HCT116 (cell line): Measurements from ENCODE around the gene TACC2. TPM values are rescaled to one million over a fixed set of nuclear protein-coding genes. Genes with fewer than 3 reads are reported as not detected.

Experiments
- ATAC-seq: fragments of 200-7000 bp; cut with Tn5 transposase; 2 replicates; pipeline ENCODE4 v1.9.1; 2020; ENCODE audit warnings: mild to moderate bottlenecking, moderate library complexity
- BruUV-seq: library from RNA; stranded (reverse); fragments of 400-500 nt; replicated peaks from 2 replicates; lab custom pipeline; 2021; lab: Mats Ljungman, UMichigan
- CTCF ChIA-PET: fragments of 300-600 bp; sonication (Branson Sonifier 250); formaldehyde crosslinking; loops from one replicate; lab custom pipeline; 2021; ENCODE audit warnings: antibody characterized with exemption; lab: Charles Lee
- POLR2A ChIA-PET: fragments of 300-600, 350-600 bp; sonication (Branson Sonifier 250); formaldehyde crosslinking; loops from one replicate; lab custom pipeline; 2021; ENCODE audit warnings: antibody characterized with exemption; lab: Charles Lee
- RAD21 ChIA-PET, 2 experiments: fragments of 300-600 bp; sonication (Branson Sonifier 250); formaldehyde crosslinking; loops; one replicate each; lab custom pipeline; 2023; ENCODE audit warnings: low total read pairs in 2 of 2; ENCODE audit not compliant: uncharacterized antibody in 2 of 2, unreplicated experiment in 2 of 2, low non-redundant PET in 1 of 2; lab: Charles Lee
- DNase-seq: peaks from one replicate; pipeline ENCODE4 v3.0.0-alpha.2; 2010; ENCODE audit warnings: low read depth, low spot score
- H2AFZ ChIP-seq: fragments of 200-600 bp; shearing (Covaris generic), sonication (generic); 2 replicates; pipeline ENCODE4 v1.6.1; 2017; ENCODE audit warnings: low read depth, mixed run types, mixed read lengths, antibody characterized with exemption, low read length; ENCODE audit not compliant: poor library complexity, severe bottlenecking
- H3K27ac ChIP-seq: 2 replicates; pipeline ENCODE4 v1.5.1; 2012; ENCODE audit warnings: low read depth, low read length
- H3K27me3 ChIP-seq: fragments of 200-600 bp; sonication (generic); 2 replicates; pipeline ENCODE4 v1.6.1; 2016; ENCODE audit warnings: mixed run types, low read length, mixed read lengths; ENCODE audit not compliant: insufficient read depth
- H3K36me3 ChIP-seq, 2 experiments: fragments of 200-500 bp in 1 of 2; fragments of 200-600 bp in 1 of 2; sonication (Bioruptor generic) in 1 of 2; sonication (generic) in 1 of 2; 2 replicates each; pipeline versions ENCODE4 v1.5.1 to v1.6.1; 2014 to 2016; ENCODE audit warnings: low read length in 2 of 2, inconsistent platforms in 1 of 2, mixed read lengths in 1 of 2, mixed run types in 1 of 2; ENCODE audit not compliant: insufficient read depth in 2 of 2, control insufficient read depth in 1 of 2
- H3K4me1 ChIP-seq, 2 experiments: fragments of 200-600 bp in 1 of 2; sonication (generic) in 1 of 2; 2 replicates each; pipeline versions ENCODE4 v1.5.1 to v1.6.1; 2012 to 2017; ENCODE audit warnings: low read length in 2 of 2, inconsistent platforms in 1 of 2, mild to moderate bottlenecking in 1 of 2, mixed read lengths in 1 of 2, mixed run types in 1 of 2, moderate library complexity in 1 of 2; ENCODE audit not compliant: insufficient read depth in 2 of 2, control insufficient read depth in 1 of 2
- H3K4me2 ChIP-seq: fragments of 200-600 bp; sonication (generic); 2 replicates; pipeline ENCODE4 v1.6.1; 2017; ENCODE audit warnings: mixed run types, low read length, mixed read lengths
- H3K4me3 ChIP-seq, 2 experiments: fragments of 200-600 bp in 1 of 2; sonication (generic) in 1 of 2; replicated peaks in 1 of 2; 2 replicates each; pipeline ENCODE4 v1.5.1; 2011 to 2016; ENCODE audit warnings: low read length in 2 of 2, control low read depth in 1 of 2, low read depth in 1 of 2, mild to moderate bottlenecking in 1 of 2, mixed read lengths in 1 of 2, mixed run types in 1 of 2
- H3K79me2 ChIP-seq: fragments of 200-600 bp; sonication (generic); 2 replicates; pipeline ENCODE4 v1.6.1; 2017; ENCODE audit warnings: mild to moderate bottlenecking, mixed run types, low read length, moderate library complexity, mixed read lengths; ENCODE audit not compliant: insufficient read depth
- H3K9ac ChIP-seq: fragments of 200-600 bp; sonication (generic); 2 replicates; pipeline ENCODE4 v1.6.1; 2016; ENCODE audit warnings: low read length, mixed read lengths
- H3K9me2 ChIP-seq: fragments of 200-600 bp; sonication (generic), shearing (Covaris generic); 2 replicates; pipeline ENCODE4 v1.6.1; 2017; ENCODE audit warnings: mixed run types, mild to moderate bottlenecking, moderate library complexity; ENCODE audit not compliant: insufficient read depth
- H3K9me3 ChIP-seq, 2 experiments: fragments of 200-500 bp in 1 of 2; fragments of 200-600 bp in 1 of 2; sonication (Bioruptor generic) in 1 of 2; sonication (generic) in 1 of 2; 2 replicates each; pipeline ENCODE4 v1.6.1; 2014 to 2017; ENCODE audit warnings: low read length in 2 of 2, mixed read lengths in 2 of 2, inconsistent platforms in 1 of 2, low read depth in 1 of 2, mild to moderate bottlenecking in 1 of 2, mixed run types in 1 of 2, moderate library complexity in 1 of 2; ENCODE audit not compliant: control insufficient read depth in 1 of 2, insufficient read depth in 1 of 2
- H4K20me1 ChIP-seq: fragments of 200-600 bp; sonication (generic), shearing (Covaris generic); 2 replicates; pipeline ENCODE4 v1.6.1; 2017; ENCODE audit warnings: mixed run types, mild to moderate bottlenecking, moderate library complexity; ENCODE audit not compliant: insufficient read depth
- ATF3 ChIP-seq: IDR thresholded peaks from 2 replicates; pipeline ENCODE4 v1.6.1; 2012
- EGR1 ChIP-seq: IDR thresholded peaks from 2 replicates; pipeline ENCODE4 v1.6.1; 2012; ENCODE audit warnings: low read depth
- ELF1 ChIP-seq: IDR thresholded peaks from 2 replicates; pipeline ENCODE4 v1.6.1; 2012; ENCODE audit warnings: low read depth, borderline replicate concordance
- EZH2phosphoT487 ChIP-seq: fragments of 200-600 bp; IDR thresholded peaks from 2 replicates; pipeline ENCODE4 v1.6.1; 2018; ENCODE audit warnings: antibody characterized with exemption, borderline replicate concordance
- RAD21 ChIP-seq: IDR thresholded peaks from 2 replicates; pipeline ENCODE4 v1.6.1; 2012; ENCODE audit warnings: low read depth, mild to moderate bottlenecking
- REST ChIP-seq: IDR thresholded peaks from 2 replicates; pipeline ENCODE4 v1.6.1; 2012; ENCODE audit warnings: low read depth
- SP1 ChIP-seq: IDR thresholded peaks from 2 replicates; pipeline ENCODE4 v1.6.1; 2012; ENCODE audit warnings: low read depth
- intact Hi-C: fragments of 100-400 bp; cut with micrococcal nuclease; formaldehyde crosslinking; loops from 2 replicates; pipeline ENCODE4 v1.10.0; 2022
- total RNA-seq: library from RNA; stranded (reverse); gene quantifications from one replicate; pipeline ENCODE4 v1.2.1, GENCODE V29; 2021; ENCODE audit not compliant: unreplicated experiment

Gene TACC2
- total RNA-seq, 1 experiment from 2014 or later, result 38.6 TPM

GRCh38 chr10:122053314-122053713, 64.4 kb downstream of the TACC2 start:
- intact Hi-C loops, result loop anchor here (5.0 kb wide), 1 partner anchor 214 kb away; no protein-coding TSS in a partner anchor
- H3K4me2 ChIP-seq, result no peak overlapping the region
- no peak overlapping the region for H3K9ac ChIP-seq
- BruUV-seq, result no TSS peak
- H3K36me3 ChIP-seq, result no peaks in the 10 kb centered on the region
- no peaks in the 10 kb centered on the region for H3K9me2 ChIP-seq
- ChIA-PET CTCF (interaction anchor here (2.1 kb wide), 1 partner anchor 88 kb away, joined by 15 read pairs; no protein-coding TSS in a partner anchor), RAD21 (no interaction called here), POLR2A (no interaction called here)
- no peaks in the 10 kb centered on the region for H3K79me2 ChIP-seq
- no peaks in the 10 kb centered on the region for H3K9me3 ChIP-seq
- peaks cover 19 to 23% of the 10 kb centered on the region in 2 experiments for H3K4me1 ChIP-seq
- TF ChIP-seq ELF1 (no peak), REST (no peak), SP1 (no peak), ATF3 (no peak), RAD21 (no peak), EGR1 (no peak), EZH2phosphoT487 (no peak)
- no peak overlapping the region for H3K4me3 ChIP-seq
- DNase-seq (no peak), ATAC-seq (no peak)
- no peak overlapping the region for H2AFZ ChIP-seq
- no peaks in the 10 kb centered on the region for H4K20me1 ChIP-seq
- no peaks in the 10 kb centered on the region for H3K27me3 ChIP-seq
- H3K27ac ChIP-seq, result no peak overlapping the region
